Activated naive CD4-positive, alpha-beta T cell treated with anti-CD3 and anti-CD28 coated beads for 36 hours (primary cell): ENCODE data around the gene PARD3B. TPM values are rescaled to one million over a fixed set of nuclear protein-coding genes. Genes with fewer than 3 reads are reported as not detected.

Experiments
- CTCF ChIA-PET: fragments of 350-600 bp; sonication (Branson Sonifier 250); formaldehyde crosslinking; loops from one replicate; lab custom pipeline; 2021; ENCODE audit warnings: antibody characterized with exemption; lab: Charles Lee
- DNase-seq: peaks from one replicate; pipeline ENCODE4 v3.0.0-alpha.2; 2020
- H3K27ac Mint-ChIP-seq: one replicate; pipeline ENCODE4 v1.8.0; 2021; ENCODE audit warnings: mild to moderate bottlenecking, mixed read lengths
- H3K27me3 Mint-ChIP-seq: one replicate; pipeline ENCODE4 v1.8.0; 2021; ENCODE audit warnings: low read depth, mixed read lengths
- H3K36me3 Mint-ChIP-seq: one replicate; pipeline ENCODE4 v1.8.0; 2021; ENCODE audit warnings: low read depth, mixed read lengths
- H3K4me1 Mint-ChIP-seq: one replicate; pipeline ENCODE4 v1.8.0; 2021; ENCODE audit warnings: low read depth, mixed read lengths
- H3K4me3 Mint-ChIP-seq: one replicate; pipeline ENCODE4 v1.8.0; 2021; ENCODE audit warnings: mild to moderate bottlenecking, moderate library complexity, mixed read lengths
- H3K9me3 Mint-ChIP-seq: one replicate; pipeline ENCODE4 v1.8.0; 2021; ENCODE audit warnings: mixed read lengths
- intact Hi-C: fragments of 100-400 bp; cut with micrococcal nuclease; formaldehyde crosslinking; loops from one replicate; pipeline ENCODE4 v1.15.1; 2023
- total RNA-seq, 2 experiments: library from RNA; stranded (reverse); gene quantifications; one replicate each; pipeline ENCODE4 v1.2.3, GENCODE V29; 2021

PARD3B gene
- total RNA-seq, 2 experiments from 2014 or later, result 0.15 to 0.43 TPM

GRCh38 chr2:205034034-205034433 lies 488.8 kb downstream of the PARD3B start:
- Mint-ChIP-seq H3K27ac (no peak overlapping the region), H3K4me1 (peaks cover 14% of the 10 kb centered on the region), H3K9me3 (no peaks in the 10 kb centered on the region), H3K27me3 (no peaks in the 10 kb centered on the region), H3K4me3 (no peak overlapping the region), H3K36me3 (no peaks in the 10 kb centered on the region)
- DNase-seq, result no peak
- intact Hi-C loops, result no loop called here
- CTCF ChIA-PET, result no interaction called here

DNA sequence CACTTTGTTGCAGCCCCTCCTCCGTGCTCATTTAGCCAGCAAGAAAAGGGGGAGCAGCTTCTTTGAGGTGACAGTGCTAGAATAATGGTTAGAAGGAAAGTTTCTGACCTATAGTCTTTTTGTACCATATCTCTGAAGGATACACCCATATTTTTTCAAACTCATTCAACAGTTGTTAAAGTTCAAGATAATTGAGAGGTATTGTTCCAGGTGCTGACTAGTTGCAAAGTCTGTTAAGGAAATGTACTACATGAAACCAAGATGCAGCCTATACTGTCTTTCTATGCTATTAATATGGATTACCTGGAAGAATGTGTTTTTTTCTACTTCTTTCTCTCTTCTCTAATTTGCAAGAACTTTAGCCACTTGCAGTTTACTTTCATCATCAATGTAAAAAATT lies 495.0 kb downstream of the PARD3B start:
- no peak for DNase-seq
- Mint-ChIP-seq H3K9me3 (peaks cover 2% of the 10 kb centered on the region), H3K36me3 (no peaks in the 10 kb centered on the region), H3K27me3 (no peaks in the 10 kb centered on the region), H3K27ac (no peak overlapping the region), H3K4me3 (no peak overlapping the region), H3K4me1 (peaks cover 5% of the 10 kb centered on the region)
- intact Hi-C loops, result no loop called here
- CTCF ChIA-PET, result no interaction called here

GRCh38 chr2:205041472-205042130 lies 496.3 kb downstream of the PARD3B start:
- H3K4me3 Mint-ChIP-seq, result no peak overlapping the region
- intact Hi-C loops, result no loop called here
- H3K27me3 Mint-ChIP-seq, result no peaks in the 10 kb centered on the region
- peaks cover 2% of the 10 kb centered on the region for H3K9me3 Mint-ChIP-seq
- CTCF ChIA-PET, result no interaction called here
- peaks cover 5% of the 10 kb centered on the region for H3K4me1 Mint-ChIP-seq
- H3K27ac Mint-ChIP-seq, result no peak overlapping the region
- DNase-seq, result no peak
- no peaks in the 10 kb centered on the region for H3K36me3 Mint-ChIP-seq

GRCh38 chr2:205043285-205043684 lies 498.0 kb downstream of the PARD3B start:
- Mint-ChIP-seq H3K4me3 (no peak overlapping the region), H3K27me3 (no peaks in the 10 kb centered on the region), H3K9me3 (peaks cover 2% of the 10 kb centered on the region), H3K4me1 (peaks cover 5% of the 10 kb centered on the region), H3K27ac (no peak overlapping the region), H3K36me3 (no peaks in the 10 kb centered on the region)
- DNase-seq, result no peak
- CTCF ChIA-PET, result no interaction called here
- intact Hi-C loops, result no loop called here

- H3K27ac Mint-ChIP-seq, result no peak overlapping the region
Measured at GRCh38 chr2:205045706-205046105, 500.4 kb downstream of the PARD3B start.

DNA sequence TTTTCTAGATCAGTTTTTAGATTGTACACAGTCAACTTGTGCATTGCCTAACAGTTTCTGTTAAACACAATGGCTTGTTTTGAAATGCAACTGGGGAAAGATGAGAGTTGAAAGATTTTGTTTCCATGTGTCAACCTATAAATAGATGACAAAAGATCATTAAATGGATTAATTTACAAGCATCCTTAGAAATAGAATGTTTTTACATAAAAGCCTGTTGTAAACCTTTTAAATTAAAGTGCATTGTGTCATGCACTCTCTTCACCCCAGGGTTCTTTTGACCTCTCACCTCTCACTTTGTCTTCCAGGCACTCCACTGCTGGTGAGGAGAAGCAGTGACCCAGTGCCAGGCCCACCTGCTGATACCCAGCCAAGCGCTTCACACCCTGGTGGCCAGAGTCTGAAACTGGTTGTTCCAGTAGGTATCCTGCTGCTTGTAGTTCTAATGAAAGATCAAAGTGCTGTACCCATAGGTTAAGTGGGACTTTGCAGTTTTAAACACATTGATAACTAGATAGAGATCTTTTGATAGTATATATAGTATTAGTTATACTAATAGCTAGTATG lies 502.1 kb downstream of the PARD3B start:
- CTCF ChIA-PET, result no interaction called here
- H3K27ac Mint-ChIP-seq, result no peak overlapping the region
- no peak for DNase-seq
- H3K9me3 Mint-ChIP-seq, result peaks cover 14% of the 10 kb centered on the region
- no peaks in the 10 kb centered on the region for H3K27me3 Mint-ChIP-seq
- no peak overlapping the region for H3K4me3 Mint-ChIP-seq
- intact Hi-C loops, result no loop called here
- H3K4me1 Mint-ChIP-seq, result peaks cover 3% of the 10 kb centered on the region
- peaks cover 8% of the 10 kb centered on the region for H3K36me3 Mint-ChIP-seq

More at GRCh38 chr2:205045706-205046105, 500.4 kb downstream of the PARD3B start:
- no peak overlapping the region for H3K4me3 Mint-ChIP-seq
- CTCF ChIA-PET, result no interaction called here
- no peaks in the 10 kb centered on the region for H3K27me3 Mint-ChIP-seq
- H3K4me1 Mint-ChIP-seq, result peaks cover 3% of the 10 kb centered on the region
- H3K36me3 Mint-ChIP-seq, result peaks cover 8% of the 10 kb centered on the region
- DNase-seq, result no peak
- peaks cover 14% of the 10 kb centered on the region for H3K9me3 Mint-ChIP-seq
- intact Hi-C loops, result no loop called here

GRCh38 chr2:205051417-205051816 lies 506.1 kb downstream of the PARD3B start:
- CTCF ChIA-PET, result interaction anchor here (0.8 to 1.5 kb wide), 3 partner anchors 10 to 147 kb away, joined by 3 to 4 read pairs (median 3); no protein-coding TSS in a partner anchor
- peaks cover 8% of the 10 kb centered on the region for H3K36me3 Mint-ChIP-seq
- H3K4me1 Mint-ChIP-seq, result peaks cover 18% of the 10 kb centered on the region
- no peak for DNase-seq
- H3K27ac Mint-ChIP-seq, result no peak overlapping the region
- peaks cover 12% of the 10 kb centered on the region for H3K9me3 Mint-ChIP-seq
- H3K4me3 Mint-ChIP-seq, result no peak overlapping the region
- intact Hi-C loops, result no loop called here
- H3K27me3 Mint-ChIP-seq, result no peaks in the 10 kb centered on the region

DNA sequence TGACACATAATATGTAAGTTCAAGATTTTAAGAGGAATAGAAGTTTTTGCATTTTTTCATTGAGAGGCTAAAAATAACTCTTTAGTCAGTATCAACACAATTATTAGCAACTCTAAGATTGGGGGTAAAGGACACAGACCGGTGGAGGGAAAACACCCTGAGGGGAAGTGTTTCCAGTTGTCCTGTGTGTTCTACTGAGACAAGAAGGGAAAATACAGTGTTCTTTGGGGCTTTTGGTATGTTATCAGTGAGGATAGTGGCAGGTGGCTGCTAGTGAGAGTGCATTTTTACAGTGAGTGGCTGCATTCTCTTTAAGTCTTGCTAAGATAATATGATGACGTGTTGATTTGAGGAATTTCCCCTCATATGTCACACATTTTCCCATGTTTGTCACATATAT lies 507.5 kb downstream of the PARD3B start:
- CTCF ChIA-PET, result interaction anchor here (1.3 kb wide), 1 partner anchor 22 kb away, joined by 3 read pairs; no protein-coding TSS in a partner anchor
- intact Hi-C loops, result no loop called here
- Mint-ChIP-seq H3K4me3 (no peak overlapping the region), H3K4me1 (peaks cover 18% of the 10 kb centered on the region), H3K36me3 (peaks cover 8% of the 10 kb centered on the region), H3K27me3 (no peaks in the 10 kb centered on the region), H3K27ac (no peak overlapping the region), H3K9me3 (peaks cover 12% of the 10 kb centered on the region)
- DNase-seq, result no peak

GRCh38 chr2:205053827-205054410 lies 508.6 kb downstream of the PARD3B start:
- CTCF ChIA-PET, result interaction anchor here (1.3 kb wide), 1 partner anchor 21 kb away, joined by 3 read pairs; no protein-coding TSS in a partner anchor
- peaks cover 6% of the 10 kb centered on the region for H3K36me3 Mint-ChIP-seq
- H3K4me3 Mint-ChIP-seq, result no peak overlapping the region
- H3K27ac Mint-ChIP-seq, result no peak overlapping the region
- no peaks in the 10 kb centered on the region for H3K27me3 Mint-ChIP-seq
- no peak for DNase-seq
- peaks cover 17% of the 10 kb centered on the region for H3K9me3 Mint-ChIP-seq
- intact Hi-C loops, result no loop called here
- peaks cover 29% of the 10 kb centered on the region for H3K4me1 Mint-ChIP-seq

- no peaks in the 10 kb centered on the region for H3K27me3 Mint-ChIP-seq
- H3K9me3 Mint-ChIP-seq, result peaks cover 15% of the 10 kb centered on the region
- H3K27ac Mint-ChIP-seq, result no peak overlapping the region
- no peaks in the 10 kb centered on the region for H3K36me3 Mint-ChIP-seq
- H3K4me1 Mint-ChIP-seq, result peaks cover 33% of the 10 kb centered on the region
- CTCF ChIA-PET, result no interaction called here
- no peak for DNase-seq
- intact Hi-C loops, result no loop called here
- no peak overlapping the region for H3K4me3 Mint-ChIP-seq
Measured at GRCh38 chr2:205054789-205055188, 509.5 kb downstream of the PARD3B start.

DNA sequence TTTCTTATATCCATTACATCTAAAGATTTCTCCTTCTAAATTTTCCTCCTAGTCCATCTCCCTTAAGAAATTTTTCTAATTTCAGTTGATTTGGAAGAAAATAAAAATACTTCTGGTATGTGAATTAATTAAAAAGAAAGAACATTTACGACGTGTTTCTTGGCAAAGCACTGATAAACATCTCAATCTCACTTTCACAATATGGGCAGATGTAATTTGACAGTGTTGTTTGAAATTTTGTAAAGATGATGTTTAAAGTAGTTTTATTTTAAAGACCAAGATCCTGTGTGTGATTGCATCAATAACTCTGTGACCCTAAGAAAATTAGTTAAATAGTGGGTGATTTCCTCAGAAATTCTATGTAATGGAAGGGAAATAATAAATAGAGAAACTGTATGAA lies 510.0 kb downstream of the PARD3B start:
- no peaks in the 10 kb centered on the region for H3K36me3 Mint-ChIP-seq
- no peak overlapping the region for H3K4me3 Mint-ChIP-seq
- no peaks in the 10 kb centered on the region for H3K27me3 Mint-ChIP-seq
- no peak overlapping the region for H3K27ac Mint-ChIP-seq
- DNase-seq, result no peak
- CTCF ChIA-PET, result no interaction called here
- peaks cover 14% of the 10 kb centered on the region for H3K9me3 Mint-ChIP-seq
- intact Hi-C loops, result no loop called here
- H3K4me1 Mint-ChIP-seq, result peaks cover 33% of the 10 kb centered on the region

DNA sequence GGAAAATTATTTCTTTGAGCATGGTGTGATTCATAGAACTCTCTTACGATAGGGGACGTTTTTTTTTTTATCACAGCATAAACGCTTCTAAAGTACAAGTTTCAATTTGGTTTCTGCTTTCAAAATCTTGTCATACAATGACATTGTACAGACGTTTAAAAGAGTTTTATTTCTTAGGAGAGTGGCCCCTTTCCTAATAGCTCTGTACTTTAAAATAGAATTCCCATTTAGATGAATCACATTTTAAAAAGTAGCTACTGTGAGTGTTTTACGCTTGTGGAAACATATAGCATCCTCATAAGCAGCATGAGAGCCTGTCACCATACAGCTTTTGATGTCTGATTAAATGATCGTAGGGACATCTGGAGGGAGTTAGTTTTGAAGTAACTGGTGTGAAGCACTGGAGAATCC lies 510.9 kb downstream of the PARD3B start:
- CTCF ChIA-PET, result interaction anchor here (0.6 kb wide), 1 partner anchor 32 kb away, joined by 3 read pairs; no protein-coding TSS in a partner anchor

More for the DNA sequence above, 510.9 kb downstream of the PARD3B start:
- Mint-ChIP-seq H3K27me3 (no peaks in the 10 kb centered on the region), H3K27ac (peak overlapping the region; percentile 10), H3K36me3 (no peaks in the 10 kb centered on the region), H3K4me3 (peak overlapping the region; percentile 28), H3K4me1 (peaks cover 33% of the 10 kb centered on the region), H3K9me3 (peaks cover 14% of the 10 kb centered on the region)
- intact Hi-C loops, result no loop called here
- no peak for DNase-seq
